ENCODE results near the gene SGCG.

SGCG gene

GRCh38 chr13:23161481-23161825 is 19.3 kb upstream of the SGCG start:
- no peak for TF ChIP-seq CTCF (IDR thresholded peaks at IDR 0.05; ENCODE audit: low read length, missing control alignments)
- no peak overlapping the region for H3K4me3 ChIP-seq (replicated peaks; ENCODE audit: low read depth, low read length)

GRCh38 chr13:23175920-23176319 is 4.9 kb upstream of the SGCG start:
- DNase-seq (ENCODE audit: low read depth) = peak; percentile 21
- peak; percentile 46 for TF ChIP-seq CTCF (IDR thresholded peaks at IDR 0.05; ENCODE audit: low read length, missing control alignments)
- H3K4me3 ChIP-seq (replicated peaks; ENCODE audit: low read depth, low read length) = no peak overlapping the region

More at GRCh38 chr13:23161481-23161825, 19.3 kb upstream of the SGCG start:
- no peak for DNase-seq (ENCODE audit: low read depth)

- H3K4me3 ChIP-seq (replicated peaks; ENCODE audit: low read depth, low read length) = no peak overlapping the region
- no peak for TF ChIP-seq CTCF (IDR thresholded peaks at IDR 0.05; ENCODE audit: low read length, missing control alignments)
- no peak for DNase-seq (ENCODE audit: low read depth)
Observed at GRCh38 chr13:23182142-23182541, 1.4 kb downstream of the SGCG start.

GRCh38 chr13:23183292-23183691 is 2.5 kb downstream of the SGCG start:
- DNase-seq (ENCODE audit: low read depth) = no peak
- no peak overlapping the region for H3K4me3 ChIP-seq (replicated peaks; ENCODE audit: low read depth, low read length)
- TF ChIP-seq CTCF (IDR thresholded peaks at IDR 0.05; ENCODE audit: low read length, missing control alignments) = no peak

GRCh38 chr13:23185542-23185941 is 4.8 kb downstream of the SGCG start:
- TF ChIP-seq CTCF (IDR thresholded peaks at IDR 0.05; ENCODE audit: low read length, missing control alignments) = no peak
- DNase-seq (ENCODE audit: low read depth) = no peak
- H3K4me3 ChIP-seq (replicated peaks; ENCODE audit: low read depth, low read length) = no peak overlapping the region

- TF ChIP-seq CTCF (IDR thresholded peaks at IDR 0.05; ENCODE audit: low read length, missing control alignments) = no peak
- no peak for DNase-seq (ENCODE audit: low read depth)
- no peak overlapping the region for H3K4me3 ChIP-seq (replicated peaks; ENCODE audit: low read depth, low read length)
Observed at GRCh38 chr13:23201870-23202269, 21.1 kb downstream of the SGCG start.

- DNase-seq (ENCODE audit: low read depth) = peak; percentile 3
Observed at GRCh38 chr13:23202383-23202782, 21.6 kb downstream of the SGCG start.

More at GRCh38 chr13:23202383-23202782, 21.6 kb downstream of the SGCG start:
- no peak overlapping the region for H3K4me3 ChIP-seq (replicated peaks; ENCODE audit: low read depth, low read length)
- no peak for TF ChIP-seq CTCF (IDR thresholded peaks at IDR 0.05; ENCODE audit: low read length, missing control alignments)

Measured in fibroblast of pulmonary artery (primary cell).